ENCODE data around the gene NMNAT3.

Gene NMNAT3

DNA sequence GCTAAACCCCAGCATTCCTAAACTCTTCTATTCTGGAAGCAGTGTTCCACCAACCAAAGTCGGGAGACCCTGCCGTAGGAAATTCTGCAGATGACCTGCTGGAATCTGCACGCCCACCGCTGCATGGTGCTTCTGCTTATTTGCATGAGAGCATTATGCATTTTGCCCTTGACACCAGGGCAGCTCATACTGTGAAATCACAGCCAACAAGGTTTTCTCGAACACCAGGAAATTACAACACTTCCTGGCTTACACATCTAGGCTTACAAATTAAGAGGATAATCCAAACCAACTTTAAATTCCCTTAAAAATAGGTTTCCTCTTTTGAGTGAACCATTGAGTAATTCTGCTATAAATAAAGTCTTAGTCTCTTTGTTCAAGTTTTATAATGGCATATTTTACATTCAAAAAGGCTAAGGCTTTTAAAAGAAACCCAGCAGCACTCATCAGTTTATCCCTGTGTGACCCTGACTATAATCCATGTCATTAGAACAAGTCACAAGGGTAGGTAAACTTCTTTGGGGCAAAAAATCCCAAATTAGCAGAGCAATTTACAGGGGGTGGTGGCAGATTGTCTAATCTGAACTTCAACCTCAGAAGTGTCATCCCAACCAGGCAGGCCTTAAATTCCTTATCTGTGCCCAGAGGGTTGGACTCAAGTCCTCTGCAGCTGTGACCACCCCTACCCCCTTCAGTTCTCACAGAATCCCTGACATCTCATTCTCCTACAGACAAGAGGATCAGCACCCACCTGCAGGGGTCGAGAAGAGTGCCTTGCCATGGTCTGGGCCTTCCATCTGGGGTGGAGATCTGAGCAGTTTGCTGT is 104.7 kb downstream of the NMNAT3 start:
- DNase-seq (ENCODE audit: extremely low read depth, low read depth) = no peak
- TF ChIP-seq, protein P1, sequence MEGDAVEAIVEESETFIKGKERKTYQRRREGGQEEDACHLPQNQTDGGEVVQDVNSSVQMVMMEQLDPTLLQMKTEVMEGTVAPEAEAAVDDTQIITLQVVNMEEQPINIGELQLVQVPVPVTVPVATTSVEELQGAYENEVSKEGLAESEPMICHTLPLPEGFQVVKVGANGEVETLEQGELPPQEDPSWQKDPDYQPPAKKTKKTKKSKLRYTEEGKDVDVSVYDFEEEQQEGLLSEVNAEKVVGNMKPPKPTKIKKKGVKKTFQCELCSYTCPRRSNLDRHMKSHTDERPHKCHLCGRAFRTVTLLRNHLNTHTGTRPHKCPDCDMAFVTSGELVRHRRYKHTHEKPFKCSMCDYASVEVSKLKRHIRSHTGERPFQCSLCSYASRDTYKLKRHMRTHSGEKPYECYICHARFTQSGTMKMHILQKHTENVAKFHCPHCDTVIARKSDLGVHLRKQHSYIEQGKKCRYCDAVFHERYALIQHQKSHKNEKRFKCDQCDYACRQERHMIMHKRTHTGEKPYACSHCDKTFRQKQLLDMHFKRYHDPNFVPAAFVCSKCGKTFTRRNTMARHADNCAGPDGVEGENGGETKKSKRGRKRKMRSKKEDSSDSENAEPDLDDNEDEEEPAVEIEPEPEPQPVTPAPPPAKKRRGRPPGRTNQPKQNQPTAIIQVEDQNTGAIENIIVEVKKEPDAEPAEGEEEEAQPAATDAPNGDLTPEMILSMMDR (IDR thresholded peaks at IDR 0.05; ENCODE audit: low read depth, low read length) = no peak

DNA sequence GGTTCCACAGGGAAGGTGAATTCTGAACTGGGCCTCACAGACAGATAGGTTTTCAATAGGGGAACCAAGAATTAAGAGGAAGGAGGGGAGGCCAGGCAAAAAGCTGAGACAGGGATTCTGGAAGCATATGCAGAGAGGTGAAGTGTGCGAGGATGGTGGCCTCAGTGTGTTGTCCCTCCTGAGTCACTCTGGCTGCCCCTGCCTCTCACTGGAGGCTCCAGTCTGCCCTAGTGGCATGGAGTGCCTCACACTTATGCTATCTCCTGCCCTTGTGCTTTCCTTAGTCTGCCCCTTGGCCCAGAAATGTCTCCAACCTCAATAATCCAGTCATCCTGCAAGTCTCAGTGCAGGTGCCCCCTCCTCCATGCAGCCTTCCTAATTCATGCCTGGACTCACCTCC is 106.1 kb downstream of the NMNAT3 start:
- TF ChIP-seq, protein P1 (IDR thresholded peaks at IDR 0.05; ENCODE audit: low read depth, low read length) = no peak
- DNase-seq (ENCODE audit: extremely low read depth, low read depth) = no peak

DNA sequence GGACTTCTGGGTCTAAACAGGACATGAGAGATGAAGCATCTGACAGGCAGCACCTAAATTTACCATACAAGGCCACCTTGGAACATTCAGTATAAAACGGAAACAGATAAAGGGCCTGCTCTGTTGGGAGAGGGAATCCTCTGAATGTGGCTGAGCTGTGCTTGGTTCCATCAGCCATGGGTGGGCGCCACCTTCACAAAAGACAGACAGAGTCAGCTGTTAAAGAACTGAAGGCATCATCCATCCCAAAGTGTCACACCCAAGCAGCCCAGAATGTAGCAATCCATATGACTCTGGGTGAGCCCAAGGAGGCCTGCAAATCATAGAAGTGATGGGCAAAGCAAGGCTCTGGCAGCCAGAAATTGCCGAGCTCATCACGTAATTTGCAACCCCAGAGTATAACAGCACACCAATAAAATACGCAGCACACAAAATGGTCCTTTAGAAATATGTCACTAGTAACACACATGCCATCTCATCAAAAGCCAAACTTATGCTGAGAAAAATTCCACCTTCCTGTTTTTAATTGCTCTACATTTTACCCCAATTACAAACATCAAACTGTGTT is 113.4 kb downstream of the NMNAT3 start:
- TF ChIP-seq, protein P1 (IDR thresholded peaks at IDR 0.05; ENCODE audit: low read depth, low read length) = peak; percentile 27
- DNase-seq (ENCODE audit: extremely low read depth, low read depth) = no peak

DNA sequence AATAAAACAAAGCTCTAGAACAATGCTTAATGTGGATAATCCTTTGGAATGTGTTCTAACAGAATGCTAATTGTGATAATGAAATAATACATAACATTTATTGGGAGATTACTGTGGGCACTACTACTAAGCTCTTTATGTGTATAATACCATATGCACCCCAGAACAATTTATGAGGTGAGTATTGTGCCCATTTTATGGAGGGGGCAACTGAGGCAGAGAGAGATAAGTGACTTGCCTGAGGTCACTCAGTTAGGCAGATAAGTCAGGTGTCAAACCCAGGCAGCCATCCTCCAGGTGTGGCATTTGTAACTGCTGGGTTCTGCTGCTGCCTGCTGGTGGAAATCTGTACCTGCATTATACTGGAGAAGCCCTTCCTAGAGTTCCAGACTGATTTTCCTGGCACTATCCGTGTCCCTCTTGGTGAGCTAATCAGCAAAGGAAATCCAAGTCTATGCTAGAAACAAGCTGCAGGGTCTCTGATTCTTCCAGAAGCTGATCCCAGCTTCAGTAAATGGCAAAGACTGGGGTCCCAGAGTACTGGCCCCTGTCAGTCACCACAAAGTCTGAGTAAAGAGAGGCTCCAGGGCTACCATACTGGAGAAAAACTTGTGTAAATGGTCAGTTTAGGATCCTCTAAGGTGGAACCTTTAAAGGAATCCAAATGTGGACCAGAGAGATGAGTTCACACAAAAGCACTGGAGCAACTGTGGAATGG is 115.7 kb downstream of the NMNAT3 start:
- TF ChIP-seq, protein P1 (IDR thresholded peaks at IDR 0.05; ENCODE audit: low read depth, low read length) = peak; percentile 78
- no peak for DNase-seq (ENCODE audit: extremely low read depth, low read depth)

DNA sequence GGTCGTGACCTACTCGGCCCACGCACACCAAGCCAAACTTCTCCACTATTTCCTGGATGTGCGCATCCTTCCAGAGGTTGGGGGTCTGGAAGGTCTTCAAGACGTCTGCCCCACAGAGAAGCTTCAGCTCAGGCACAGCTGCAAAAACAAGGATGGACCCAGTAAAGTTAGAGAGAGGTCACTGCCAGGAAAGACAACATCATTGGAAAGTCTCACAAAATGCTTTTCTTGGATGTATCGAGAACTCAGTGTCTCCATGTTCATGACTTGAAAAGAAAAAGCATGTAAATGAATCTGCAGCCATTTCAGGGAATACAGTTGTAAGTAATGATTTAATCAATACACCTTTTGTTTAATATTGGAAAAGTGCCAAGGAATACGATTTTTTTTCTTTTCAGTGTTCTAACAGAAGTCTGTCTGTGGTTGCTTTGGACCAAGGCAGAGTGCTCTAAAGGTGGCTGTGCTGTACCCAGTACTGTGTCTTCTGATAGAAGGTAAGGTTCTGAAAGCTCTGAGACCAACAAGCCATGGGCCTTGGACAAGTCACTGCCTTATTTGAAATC is 116.4 kb downstream of the NMNAT3 start:
- DNase-seq (ENCODE audit: extremely low read depth, low read depth) = no peak
- TF ChIP-seq, protein P1 (IDR thresholded peaks at IDR 0.05; ENCODE audit: low read depth, low read length) = no peak

DNA sequence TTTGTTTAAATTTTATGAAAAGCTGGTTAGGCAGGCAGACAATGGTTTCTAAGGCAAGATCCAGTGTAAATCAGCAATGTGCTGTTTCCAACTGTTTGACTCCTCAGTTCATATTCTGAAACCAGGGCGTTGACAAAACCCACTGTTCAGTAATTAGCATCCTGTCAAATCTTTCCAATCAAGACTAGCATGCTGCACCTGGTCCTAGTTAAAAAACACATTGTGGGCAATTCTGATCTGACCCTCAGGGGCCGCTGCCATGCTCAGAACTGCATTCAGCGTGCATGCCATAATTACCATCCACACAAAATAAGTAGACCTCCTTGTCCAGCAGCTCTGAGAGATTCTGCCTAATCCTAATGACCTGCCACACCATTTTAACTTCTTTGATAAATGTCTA is 117.4 kb downstream of the NMNAT3 start:
- TF ChIP-seq, protein P1 (IDR thresholded peaks at IDR 0.05; ENCODE audit: low read depth, low read length) = no peak
- no peak for DNase-seq (ENCODE audit: extremely low read depth, low read depth)

Measured in AG09319 (cell line).